ENCODE results near the gene RETNLB. TPM values are rescaled to one million over a fixed set of nuclear protein-coding genes. Genes with fewer than 3 reads are reported as not detected.

The RETNLB gene
- not detected for total RNA-seq
- long read RNA-seq = 0 reads

DNA sequence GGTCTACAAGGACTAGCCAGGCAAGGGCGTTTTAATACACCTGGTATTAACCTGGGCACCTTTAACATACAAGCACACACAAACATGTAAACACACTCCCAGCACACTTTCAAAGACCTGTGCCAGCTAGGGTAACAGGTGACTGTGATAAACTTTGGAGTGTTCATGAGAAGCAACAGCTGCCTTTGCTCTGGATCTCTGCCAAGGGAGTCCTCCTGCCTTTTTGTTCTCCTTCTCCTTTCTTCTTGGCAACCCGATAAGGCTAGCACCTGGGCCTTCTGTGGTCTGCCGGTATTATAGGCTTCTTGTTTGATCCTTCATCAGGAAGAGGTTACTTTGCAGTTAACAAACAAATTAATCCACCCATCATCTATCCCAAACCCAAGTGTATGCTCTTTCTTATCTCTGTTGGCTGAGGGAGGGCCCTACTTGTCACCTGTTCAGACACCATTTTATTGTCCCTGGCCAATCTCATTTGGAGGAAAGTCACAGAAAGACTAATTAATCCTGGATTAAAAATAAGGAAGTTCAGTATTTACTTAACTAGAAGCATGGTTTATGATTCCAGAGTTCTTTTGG lies at the start of gene RETNLB:
RETNLB (minus strand) TSS at position 7 of the 579 bp plus-strand sequence. CDS start 225 bp downstream, outside the sequence.
- H3K27ac ChIP-seq = no peak within 1 kb of the TSS

GRCh38 chr3:108806316-108806715 lies 49.1 kb upstream of the RETNLB start:
- TF ChIP-seq POLR2A (IDR thresholded peaks at IDR 0.05) = no peak
- TF ChIP-seq, protein P1, sequence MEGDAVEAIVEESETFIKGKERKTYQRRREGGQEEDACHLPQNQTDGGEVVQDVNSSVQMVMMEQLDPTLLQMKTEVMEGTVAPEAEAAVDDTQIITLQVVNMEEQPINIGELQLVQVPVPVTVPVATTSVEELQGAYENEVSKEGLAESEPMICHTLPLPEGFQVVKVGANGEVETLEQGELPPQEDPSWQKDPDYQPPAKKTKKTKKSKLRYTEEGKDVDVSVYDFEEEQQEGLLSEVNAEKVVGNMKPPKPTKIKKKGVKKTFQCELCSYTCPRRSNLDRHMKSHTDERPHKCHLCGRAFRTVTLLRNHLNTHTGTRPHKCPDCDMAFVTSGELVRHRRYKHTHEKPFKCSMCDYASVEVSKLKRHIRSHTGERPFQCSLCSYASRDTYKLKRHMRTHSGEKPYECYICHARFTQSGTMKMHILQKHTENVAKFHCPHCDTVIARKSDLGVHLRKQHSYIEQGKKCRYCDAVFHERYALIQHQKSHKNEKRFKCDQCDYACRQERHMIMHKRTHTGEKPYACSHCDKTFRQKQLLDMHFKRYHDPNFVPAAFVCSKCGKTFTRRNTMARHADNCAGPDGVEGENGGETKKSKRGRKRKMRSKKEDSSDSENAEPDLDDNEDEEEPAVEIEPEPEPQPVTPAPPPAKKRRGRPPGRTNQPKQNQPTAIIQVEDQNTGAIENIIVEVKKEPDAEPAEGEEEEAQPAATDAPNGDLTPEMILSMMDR (IDR thresholded peaks at IDR 0.05) = no peak
- Histone ChIP-seq H3K36me3 (no peaks in the 10 kb centered on the region), H3K4me1 (no peaks in the 10 kb centered on the region), H3K27me3 (no peaks in the 10 kb centered on the region), H3K4me3 (no peak overlapping the region), H3K27ac (no peak overlapping the region), H3K9me3 (peaks cover 0 to 3% (median 0%) of the 10 kb centered on the region in 4 donors)
- no peak for DNase-seq
- 40% methylated on average over 4 of the region's 4 CpGs for WGBS (ENCODE audit: insufficient coverage, low coverage, low lambda C conversion rate, missing lambda C conversion rate)
- peak; percentile 32 to 55 (median 50) for ATAC-seq
- intact Hi-C loops (cut with DNase I) = no loop called here

More for the DNA sequence above, at the start of gene RETNLB:
- no peaks in the 10 kb centered on the region for H3K27me3 ChIP-seq
- TF ChIP-seq, protein P1 (IDR thresholded peaks at IDR 0.05) = no peak
- TF ChIP-seq POLR2A (IDR thresholded peaks at IDR 0.05) = no peak
- DNase-seq (no peak), ATAC-seq (no peak)
- H3K9me3 ChIP-seq = no peaks in the 10 kb centered on the region
- H3K36me3 ChIP-seq = no peaks in the 10 kb centered on the region
- intact Hi-C loops (cut with DNase I) = no loop called here
- no peak within 1 kb of the TSS for H3K4me3 ChIP-seq
- WGBS (ENCODE audit: insufficient coverage, low coverage, low lambda C conversion rate, missing lambda C conversion rate) = 39% methylated on average over 2 of the region's 3 CpGs
- H3K4me1 ChIP-seq = no peaks in the 10 kb centered on the region

DNA sequence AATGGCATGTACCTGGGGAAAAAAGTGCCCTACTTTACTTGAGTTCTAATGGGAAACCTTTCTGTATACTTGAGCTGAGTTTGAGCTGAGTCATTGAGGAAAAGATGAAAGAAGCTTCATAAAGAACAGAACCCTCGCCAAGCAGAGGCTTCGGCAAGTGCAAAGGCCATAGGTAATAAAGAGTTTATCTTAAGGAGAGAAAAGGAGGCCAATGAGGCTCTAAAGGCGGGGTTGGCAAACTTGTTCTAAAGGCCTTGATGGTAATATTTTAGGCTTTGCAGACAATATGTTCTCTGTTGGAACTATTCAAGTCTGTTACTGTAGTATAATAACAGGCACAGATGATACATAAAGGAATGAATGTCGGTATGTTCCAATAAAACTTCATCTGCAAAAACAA lies 47.8 kb upstream of the RETNLB start:
- ATAC-seq = no peak

DNA sequence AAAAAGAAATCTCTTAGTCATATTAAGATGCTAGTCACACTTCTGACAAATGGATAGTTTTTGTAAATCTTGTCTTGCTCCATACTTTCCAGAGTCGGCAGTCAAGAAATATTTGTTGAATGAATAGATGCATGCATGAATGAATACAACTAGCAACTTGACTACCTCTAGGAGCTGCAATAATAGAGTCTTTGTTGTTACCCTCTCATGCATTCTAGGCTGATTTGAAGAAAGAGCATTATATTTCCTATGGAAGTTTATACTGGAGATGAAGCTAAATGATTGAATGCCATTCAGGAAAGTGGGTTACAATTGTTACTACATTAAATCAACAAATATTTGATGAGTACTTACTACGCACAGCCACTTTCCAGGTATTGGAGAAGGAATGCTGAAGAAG lies 47.2 kb upstream of the RETNLB start:
- no peak for DNase-seq

More for the DNA sequence above, 47.8 kb upstream of the RETNLB start:
- H3K27me3 ChIP-seq = no peaks in the 10 kb centered on the region
- H3K4me3 ChIP-seq = no peak overlapping the region
- DNase-seq = no peak
- no peak for TF ChIP-seq POLR2A (IDR thresholded peaks at IDR 0.05)
- TF ChIP-seq, protein P1 (IDR thresholded peaks at IDR 0.05) = no peak
- intact Hi-C loops (cut with DNase I) = no loop called here
- H3K9me3 ChIP-seq = peaks cover 0 to 3% (median 0%) of the 10 kb centered on the region in 4 donors
- H3K36me3 ChIP-seq = no peaks in the 10 kb centered on the region
- H3K4me1 ChIP-seq = no peaks in the 10 kb centered on the region
- WGBS (ENCODE audit: insufficient coverage, low coverage, low lambda C conversion rate, missing lambda C conversion rate) = 76% methylated on average over 4 of the region's 4 CpGs
- no peak overlapping the region for H3K27ac ChIP-seq

More for the DNA sequence above, 47.2 kb upstream of the RETNLB start:
- WGBS (ENCODE audit: insufficient coverage, low coverage, low lambda C conversion rate, missing lambda C conversion rate) = 73% methylated on average over 2 of the region's 2 CpGs
- Histone ChIP-seq H3K27ac (no peak overlapping the region), H3K4me3 (no peak overlapping the region), H3K9me3 (peaks cover 0 to 3% (median 0%) of the 10 kb centered on the region in 4 donors), H3K27me3 (no peaks in the 10 kb centered on the region), H3K4me1 (no peaks in the 10 kb centered on the region), H3K36me3 (no peaks in the 10 kb centered on the region)
- no peak for ATAC-seq
- TF ChIP-seq, protein P1 (IDR thresholded peaks at IDR 0.05) = no peak
- TF ChIP-seq POLR2A (IDR thresholded peaks at IDR 0.05) = no peak
- intact Hi-C loops (cut with DNase I) = no loop called here
